Testis (tissue), 3 donors: ENCODE measurements around the gene WBP11. TPM values are rescaled to one million over a fixed set of nuclear protein-coding genes. Genes with fewer than 3 reads are reported as not detected.
"Not testable (repeated sequence)": the region's sequence is repeated elsewhere in the genome, so short reads cannot be mapped to it uniquely, and the experiment has no call there.

Experiments
- DNase-seq: peaks from one replicate; pipeline ENCODE4 v3.0.0-alpha.2; 2019
- H3K27ac ChIP-seq, 2 donors: fragments of 200-600 bp; sonication (generic); one replicate each; pipeline ENCODE4 v1.5.1; 2019
- H3K27me3 ChIP-seq: fragments of 200-600 bp; sonication (generic); one replicate; pipeline ENCODE4 v1.5.1; 2019
- H3K36me3 ChIP-seq: fragments of 200-600 bp; sonication (generic); one replicate; pipeline ENCODE4 v1.5.1; 2017; ENCODE audit warnings: low read depth; ENCODE audit errors: missing control alignments
- H3K4me1 ChIP-seq: fragments of 200-600 bp; sonication (generic); one replicate; pipeline ENCODE4 v1.5.1; 2019
- H3K4me3 ChIP-seq, 2 donors: fragments of 200-600 bp; sonication (generic); one replicate each; pipeline ENCODE4 v1.5.1; 2017 to 2019
- H3K9me3 ChIP-seq: fragments of 200-600 bp; sonication (generic); one replicate; pipeline ENCODE4 v1.5.1; 2017
- POLR2A ChIP-seq: fragments of 450-650 bp; IDR thresholded peaks from one replicate; pipeline ENCODE4 v1.6.1; 2017; ENCODE audit warnings: antibody characterized with exemption, mild to moderate bottlenecking, moderate library complexity
- WGBS, 2 donors: methylation state at CpG; one replicate each; pipeline ENCODE4 v1.1.5; 2018; 5-methylcytosine and 5-hydroxymethylcytosine counted together
- intact Hi-C: fragments of 100-400 bp; cut with DNase I; formaldehyde crosslinking; loops from one replicate; pipeline ENCODE4 v1.15.1; 2023; ENCODE audit warnings: low total_unique reads
- polyA plus RNA-seq: library from polyadenylated mRNA; stranded (reverse); fragments of 350-450 nt; fragmentation: Illumina TruSeq; extraction: RNeasy Lipid Tissue Mini Kit (QIAGEN cat#74804); gene quantifications from one replicate; pipeline ENCODE4 v1.2.3, GENCODE V29; 2014; ENCODE audit warnings: low read depth, low replicate concordance; ENCODE audit not compliant: insufficient read depth
- total RNA-seq, 2 donors: library from RNA; depleted of rRNA; stranded (reverse); fragments of >200 nt; gene quantifications; one replicate each; pipeline ENCODE4 v1.2.3, GENCODE V29; 2016
- TF ChIP-seq, protein P1 (sequence below), 3 experiments: fragments of 450-650 bp in 2 of 3; fragments of 200-600 bp in 1 of 3; sonication (generic) in 1 of 3; IDR thresholded peaks; one replicate each; pipeline ENCODE4 v1.5.1; 2016 to 2019; ENCODE audit warnings: antibody characterized with exemption in 3 of 3, mild to moderate bottlenecking in 2 of 3, moderate library complexity in 1 of 3

WBP11 gene
- total and polyA plus RNA-seq, 3 donors from 2014 or later = 37.8 to 117 (median 41.7) TPM

DNA sequence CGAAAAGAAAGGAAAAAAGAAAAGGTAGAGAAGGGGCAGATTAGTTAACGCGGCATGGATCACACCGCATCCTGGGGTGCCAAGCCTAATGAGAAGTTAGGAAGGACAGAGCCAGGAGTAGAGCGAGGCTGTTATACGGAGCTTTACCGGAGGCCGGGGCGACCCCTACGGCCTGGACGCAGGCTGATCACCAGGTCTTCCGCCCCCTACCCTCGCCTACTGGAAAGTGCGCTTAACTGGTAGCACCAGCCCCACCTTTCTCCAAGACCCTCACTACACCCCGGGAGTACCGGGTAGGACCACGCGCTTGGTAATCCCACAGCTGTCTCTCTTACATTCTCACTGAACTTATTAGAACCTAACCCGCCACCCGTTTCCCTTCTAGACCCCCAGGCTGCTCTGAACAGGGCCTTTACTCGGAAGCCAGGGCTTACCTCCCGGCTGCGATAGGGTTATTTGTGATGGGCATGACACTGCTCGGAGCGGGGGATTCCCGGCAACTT lies 33.8 kb downstream of the WBP11 start:
- H3K4me1 ChIP-seq = peaks cover 7% of the 10 kb centered on the region
- H3K4me3 ChIP-seq = peak overlapping the region; percentile 79 to 92
- WGBS, 2 donors = 0 to 3% methylated on average over 19 to 26 of the region's 26 CpGs
- H3K27me3 ChIP-seq = no peaks in the 10 kb centered on the region
- no peaks in the 10 kb centered on the region for H3K9me3 ChIP-seq
- H3K36me3 ChIP-seq = no peaks in the 10 kb centered on the region
- peak; percentile 53 for DNase-seq
- TF ChIP-seq POLR2A = no peak
- TF ChIP-seq, protein P1, sequence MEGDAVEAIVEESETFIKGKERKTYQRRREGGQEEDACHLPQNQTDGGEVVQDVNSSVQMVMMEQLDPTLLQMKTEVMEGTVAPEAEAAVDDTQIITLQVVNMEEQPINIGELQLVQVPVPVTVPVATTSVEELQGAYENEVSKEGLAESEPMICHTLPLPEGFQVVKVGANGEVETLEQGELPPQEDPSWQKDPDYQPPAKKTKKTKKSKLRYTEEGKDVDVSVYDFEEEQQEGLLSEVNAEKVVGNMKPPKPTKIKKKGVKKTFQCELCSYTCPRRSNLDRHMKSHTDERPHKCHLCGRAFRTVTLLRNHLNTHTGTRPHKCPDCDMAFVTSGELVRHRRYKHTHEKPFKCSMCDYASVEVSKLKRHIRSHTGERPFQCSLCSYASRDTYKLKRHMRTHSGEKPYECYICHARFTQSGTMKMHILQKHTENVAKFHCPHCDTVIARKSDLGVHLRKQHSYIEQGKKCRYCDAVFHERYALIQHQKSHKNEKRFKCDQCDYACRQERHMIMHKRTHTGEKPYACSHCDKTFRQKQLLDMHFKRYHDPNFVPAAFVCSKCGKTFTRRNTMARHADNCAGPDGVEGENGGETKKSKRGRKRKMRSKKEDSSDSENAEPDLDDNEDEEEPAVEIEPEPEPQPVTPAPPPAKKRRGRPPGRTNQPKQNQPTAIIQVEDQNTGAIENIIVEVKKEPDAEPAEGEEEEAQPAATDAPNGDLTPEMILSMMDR (IDR thresholded peaks at IDR 0.05) = no peak
- intact Hi-C loops = no loop called here
- H3K27ac ChIP-seq = peak overlapping the region; percentile 94 to 95

DNA sequence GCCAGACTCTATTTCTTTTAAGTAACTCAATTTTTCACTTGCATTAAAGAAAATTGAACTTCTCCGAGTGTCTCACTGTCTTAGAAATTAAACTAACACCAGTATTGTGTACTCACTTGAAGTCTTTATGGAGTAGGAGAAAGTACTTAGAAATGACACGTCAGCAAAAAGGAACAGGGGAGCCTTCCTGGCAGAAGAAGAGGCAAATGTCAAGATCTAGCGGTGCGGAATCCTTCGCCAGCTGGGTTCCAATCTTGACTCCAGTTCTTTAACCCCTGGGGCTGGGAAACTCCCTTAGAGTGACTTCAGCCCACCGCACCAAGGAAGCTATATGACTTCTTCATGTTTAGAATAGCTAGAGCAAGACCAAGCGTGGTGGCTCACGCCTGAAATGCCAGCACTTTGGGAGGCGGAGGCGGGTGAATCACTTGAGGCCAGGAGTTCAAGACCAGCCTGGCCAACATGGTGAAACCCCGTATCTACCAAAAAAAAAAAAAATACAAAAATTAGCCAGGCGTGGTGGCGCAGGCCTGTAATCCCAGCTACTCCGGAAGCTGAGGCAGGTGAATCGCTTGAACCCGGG lies 34.4 kb downstream of the WBP11 start:
- H3K4me3 ChIP-seq = peak overlapping the region; percentile 79 to 92
- 26% methylated on average over 15 of the region's 16 CpGs for WGBS, 2 donors
- intact Hi-C loops = no loop called here
- no peaks in the 10 kb centered on the region for H3K36me3 ChIP-seq
- H3K4me1 ChIP-seq = peaks cover 7% of the 10 kb centered on the region
- no peaks in the 10 kb centered on the region for H3K27me3 ChIP-seq
- peak; percentile 32 for DNase-seq
- H3K27ac ChIP-seq = peak overlapping the region; percentile 94 to 95
- TF ChIP-seq, protein P1 (IDR thresholded peaks at IDR 0.05) = no peak
- TF ChIP-seq POLR2A = no peak
- H3K9me3 ChIP-seq = no peaks in the 10 kb centered on the region

DNA sequence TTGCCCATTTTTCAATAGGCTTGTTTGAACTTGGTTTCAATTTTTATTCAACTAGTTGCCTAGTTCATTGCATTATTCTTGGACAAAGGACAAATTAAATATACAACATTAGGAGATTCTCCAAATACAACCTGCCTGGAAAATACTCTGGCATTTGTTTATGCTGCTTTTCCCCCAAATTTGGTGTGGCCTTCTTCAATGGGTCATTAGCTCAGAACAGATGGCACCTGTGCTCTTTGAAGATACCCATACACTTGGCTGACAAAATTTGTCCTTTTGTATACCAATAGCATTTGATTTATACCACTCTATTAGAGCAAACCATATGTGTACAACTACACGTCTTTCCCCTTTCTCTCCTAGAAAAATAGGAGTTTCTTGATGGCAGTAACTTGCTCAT lies 35.7 kb downstream of the WBP11 start:
- DNase-seq = no peak
- Histone ChIP-seq H3K4me1 (peaks cover 7% of the 10 kb centered on the region), H3K4me3 (no peak overlapping the region), H3K36me3 (no peaks in the 10 kb centered on the region), H3K27me3 (no peaks in the 10 kb centered on the region), H3K9me3 (no peaks in the 10 kb centered on the region), H3K27ac (no peak overlapping the region)
- no peak for TF ChIP-seq POLR2A
- TF ChIP-seq, protein P1 (IDR thresholded peaks at IDR 0.05) = no peak
- intact Hi-C loops = no loop called here
- 68 to 73% methylated on average over 1 of the region's 1 CpG for WGBS, 2 donors

DNA sequence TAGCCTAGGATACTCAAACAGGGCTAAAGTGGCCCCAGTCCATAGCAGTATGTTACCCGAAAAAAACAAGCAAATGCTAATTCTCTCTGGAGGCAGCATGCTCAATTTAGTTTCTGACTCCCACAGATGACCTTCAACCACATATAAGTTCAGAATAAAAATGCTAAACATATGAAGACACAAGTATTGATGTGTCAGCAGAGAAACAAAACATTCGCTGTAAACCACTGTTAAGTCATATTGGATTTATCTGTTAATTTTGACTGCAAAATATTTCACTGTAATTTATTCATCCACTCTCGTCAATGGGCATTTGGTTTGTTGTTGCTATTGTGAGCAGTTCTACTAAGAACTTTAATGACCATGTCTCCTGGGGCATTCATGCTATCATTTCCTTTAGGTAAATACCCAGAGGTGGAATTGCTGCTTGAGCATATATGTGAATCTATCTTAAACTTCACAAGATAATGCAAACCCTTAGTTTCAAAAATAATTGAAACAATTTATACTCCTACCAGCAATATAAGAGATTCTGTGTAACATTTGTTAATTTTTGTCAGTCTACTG lies 36.5 kb downstream of the WBP11 start:
- Histone ChIP-seq H3K4me1 (peaks cover 3% of the 10 kb centered on the region), H3K27me3 (no peaks in the 10 kb centered on the region), H3K36me3 (no peaks in the 10 kb centered on the region), H3K9me3 (no peaks in the 10 kb centered on the region), H3K27ac (no peak overlapping the region), H3K4me3 (no peak overlapping the region)
- 63 to 79% methylated on average over 3 of the region's 3 CpGs for WGBS, 2 donors
- TF ChIP-seq, protein P1 (IDR thresholded peaks at IDR 0.05) = no peak
- TF ChIP-seq POLR2A = no peak
- intact Hi-C loops = no loop called here
- DNase-seq = no peak

DNA sequence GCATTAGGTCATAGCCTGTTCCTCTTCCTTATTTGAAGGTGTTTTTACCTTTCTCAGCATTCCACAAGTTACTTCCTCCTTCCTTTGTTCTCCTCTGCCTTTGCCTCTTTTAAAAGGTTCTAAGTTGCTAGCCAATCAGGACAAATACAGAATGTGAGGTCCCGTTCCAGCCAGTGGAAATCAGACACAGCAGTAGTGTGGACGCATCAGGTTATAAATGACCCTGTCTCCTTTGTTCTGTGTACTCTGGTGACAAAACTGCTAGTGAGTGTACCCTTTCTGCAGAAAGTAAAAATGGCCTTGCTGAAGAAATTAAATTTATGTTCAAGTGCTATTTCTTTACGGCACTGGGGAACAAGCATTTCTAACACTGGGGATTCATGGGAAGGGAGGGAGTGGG lies 37.3 kb downstream of the WBP11 start:
- H3K27ac ChIP-seq, intact Hi-C loops, H3K27me3 ChIP-seq, H3K4me3 ChIP-seq, H3K4me1 ChIP-seq, H3K9me3 ChIP-seq, DNase-seq, H3K36me3 ChIP-seq: not testable (repeated sequence)
- 85 to 93% methylated on average over 3 of the region's 3 CpGs for WGBS, 2 donors
